WTC11 (cell line): ENCODE results near the gene RASGRP3.

Experiments
- SP1 ChIP-seq: sonication (generic); formaldehyde crosslinking; conservative IDR thresholded peaks from 2 replicates; pipeline ENCODE4 v1.8.1; 2022; ENCODE audit warnings: missing genetic modification reagents
- TP53 ChIP-seq: sonication (generic); formaldehyde crosslinking; IDR thresholded peaks from 2 replicates; pipeline ENCODE4 v1.8.1; 2023; ENCODE audit warnings: mild to moderate bottlenecking, missing genetic modification reagents
- TF ChIP-seq, protein P1 (sequence below): sonication (generic); formaldehyde crosslinking; IDR thresholded peaks from 2 replicates; pipeline ENCODE4 v1.8.1; 2023; ENCODE audit warnings: mild to moderate bottlenecking, moderate library complexity, missing genetic modification reagents
- TF ChIP-seq, protein P2 (sequence below): fragments of 200-600 bp; IDR thresholded peaks from 2 replicates; pipeline ENCODE4 v1.8.0; 2022; ENCODE audit warnings: antibody characterized with exemption
- TF ChIP-seq, protein P3 (sequence below): sonication (generic); formaldehyde crosslinking; IDR thresholded peaks from 2 replicates; pipeline ENCODE4 v1.8.0; 2022; ENCODE audit warnings: missing genetic modification reagents
- TF ChIP-seq, protein P4 (sequence below): sonication (generic); formaldehyde crosslinking; IDR thresholded peaks from 2 replicates; pipeline ENCODE4 v1.8.0; 2023; ENCODE audit warnings: missing genetic modification reagents

DNA sequence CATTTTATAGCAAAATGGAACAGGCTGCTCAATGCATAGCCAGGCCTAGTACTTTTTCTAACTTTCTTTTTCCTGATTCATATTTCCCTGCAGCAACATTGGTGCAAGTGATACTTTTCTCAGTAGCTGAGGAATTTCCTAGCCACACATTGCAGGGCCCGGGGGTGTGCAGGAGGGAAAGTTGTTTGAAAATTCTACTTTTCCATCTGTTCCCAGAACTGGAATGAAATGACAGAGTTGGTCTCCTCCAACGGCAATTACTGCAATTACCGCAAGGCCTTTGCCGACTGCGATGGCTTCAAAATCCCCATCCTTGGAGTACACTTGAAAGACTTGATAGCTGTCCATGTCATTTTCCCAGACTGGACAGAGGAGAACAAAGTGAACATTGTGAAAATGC, 50.5 kb downstream of the RASGRP3 start:
- TF ChIP-seq, protein P1, sequence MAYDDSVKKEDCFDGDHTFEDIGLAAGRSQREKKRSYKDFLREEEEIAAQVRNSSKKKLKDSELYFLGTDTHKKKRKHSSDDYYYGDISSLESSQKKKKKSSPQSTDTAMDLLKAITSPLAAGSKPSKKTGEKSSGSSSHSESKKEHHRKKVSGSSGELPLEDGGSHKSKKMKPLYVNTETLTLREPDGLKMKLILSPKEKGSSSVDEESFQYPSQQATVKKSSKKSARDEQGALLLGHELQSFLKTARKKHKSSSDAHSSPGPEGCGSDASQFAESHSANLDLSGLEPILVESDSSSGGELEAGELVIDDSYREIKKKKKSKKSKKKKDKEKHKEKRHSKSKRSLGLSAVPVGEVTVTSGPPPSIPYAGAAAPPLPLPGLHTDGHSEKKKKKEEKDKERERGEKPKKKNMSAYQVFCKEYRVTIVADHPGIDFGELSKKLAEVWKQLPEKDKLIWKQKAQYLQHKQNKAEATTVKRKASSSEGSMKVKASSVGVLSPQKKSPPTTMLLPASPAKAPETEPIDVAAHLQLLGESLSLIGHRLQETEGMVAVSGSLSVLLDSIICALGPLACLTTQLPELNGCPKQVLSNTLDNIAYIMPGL (CRISPR knock-in tag), result no peak
- TF ChIP-seq, protein P2, sequence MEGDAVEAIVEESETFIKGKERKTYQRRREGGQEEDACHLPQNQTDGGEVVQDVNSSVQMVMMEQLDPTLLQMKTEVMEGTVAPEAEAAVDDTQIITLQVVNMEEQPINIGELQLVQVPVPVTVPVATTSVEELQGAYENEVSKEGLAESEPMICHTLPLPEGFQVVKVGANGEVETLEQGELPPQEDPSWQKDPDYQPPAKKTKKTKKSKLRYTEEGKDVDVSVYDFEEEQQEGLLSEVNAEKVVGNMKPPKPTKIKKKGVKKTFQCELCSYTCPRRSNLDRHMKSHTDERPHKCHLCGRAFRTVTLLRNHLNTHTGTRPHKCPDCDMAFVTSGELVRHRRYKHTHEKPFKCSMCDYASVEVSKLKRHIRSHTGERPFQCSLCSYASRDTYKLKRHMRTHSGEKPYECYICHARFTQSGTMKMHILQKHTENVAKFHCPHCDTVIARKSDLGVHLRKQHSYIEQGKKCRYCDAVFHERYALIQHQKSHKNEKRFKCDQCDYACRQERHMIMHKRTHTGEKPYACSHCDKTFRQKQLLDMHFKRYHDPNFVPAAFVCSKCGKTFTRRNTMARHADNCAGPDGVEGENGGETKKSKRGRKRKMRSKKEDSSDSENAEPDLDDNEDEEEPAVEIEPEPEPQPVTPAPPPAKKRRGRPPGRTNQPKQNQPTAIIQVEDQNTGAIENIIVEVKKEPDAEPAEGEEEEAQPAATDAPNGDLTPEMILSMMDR, result no peak
- no peak for TF ChIP-seq TP53 (CRISPR knock-in tag)
- TF ChIP-seq SP1 (CRISPR knock-in tag), result no peak
- TF ChIP-seq, protein P3, sequence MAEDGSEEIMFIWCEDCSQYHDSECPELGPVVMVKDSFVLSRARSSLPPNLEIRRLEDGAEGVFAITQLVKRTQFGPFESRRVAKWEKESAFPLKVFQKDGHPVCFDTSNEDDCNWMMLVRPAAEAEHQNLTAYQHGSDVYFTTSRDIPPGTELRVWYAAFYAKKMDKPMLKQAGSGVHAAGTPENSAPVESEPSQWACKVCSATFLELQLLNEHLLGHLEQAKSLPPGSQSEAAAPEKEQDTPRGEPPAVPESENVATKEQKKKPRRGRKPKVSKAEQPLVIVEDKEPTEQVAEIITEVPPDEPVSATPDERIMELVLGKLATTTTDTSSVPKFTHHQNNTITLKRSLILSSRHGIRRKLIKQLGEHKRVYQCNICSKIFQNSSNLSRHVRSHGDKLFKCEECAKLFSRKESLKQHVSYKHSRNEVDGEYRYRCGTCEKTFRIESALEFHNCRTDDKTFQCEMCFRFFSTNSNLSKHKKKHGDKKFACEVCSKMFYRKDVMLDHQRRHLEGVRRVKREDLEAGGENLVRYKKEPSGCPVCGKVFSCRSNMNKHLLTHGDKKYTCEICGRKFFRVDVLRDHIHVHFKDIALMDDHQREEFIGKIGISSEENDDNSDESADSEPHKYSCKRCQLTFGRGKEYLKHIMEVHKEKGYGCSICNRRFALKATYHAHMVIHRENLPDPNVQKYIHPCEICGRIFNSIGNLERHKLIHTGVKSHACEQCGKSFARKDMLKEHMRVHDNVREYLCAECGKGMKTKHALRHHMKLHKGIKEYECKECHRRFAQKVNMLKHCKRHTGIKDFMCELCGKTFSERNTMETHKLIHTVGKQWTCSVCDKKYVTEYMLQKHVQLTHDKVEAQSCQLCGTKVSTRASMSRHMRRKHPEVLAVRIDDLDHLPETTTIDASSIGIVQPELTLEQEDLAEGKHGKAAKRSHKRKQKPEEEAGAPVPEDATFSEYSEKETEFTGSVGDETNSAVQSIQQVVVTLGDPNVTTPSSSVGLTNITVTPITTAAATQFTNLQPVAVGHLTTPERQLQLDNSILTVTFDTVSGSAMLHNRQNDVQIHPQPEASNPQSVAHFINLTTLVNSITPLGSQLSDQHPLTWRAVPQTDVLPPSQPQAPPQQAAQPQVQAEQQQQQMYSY (CRISPR knock-in tag), result no peak
- TF ChIP-seq, protein P4, sequence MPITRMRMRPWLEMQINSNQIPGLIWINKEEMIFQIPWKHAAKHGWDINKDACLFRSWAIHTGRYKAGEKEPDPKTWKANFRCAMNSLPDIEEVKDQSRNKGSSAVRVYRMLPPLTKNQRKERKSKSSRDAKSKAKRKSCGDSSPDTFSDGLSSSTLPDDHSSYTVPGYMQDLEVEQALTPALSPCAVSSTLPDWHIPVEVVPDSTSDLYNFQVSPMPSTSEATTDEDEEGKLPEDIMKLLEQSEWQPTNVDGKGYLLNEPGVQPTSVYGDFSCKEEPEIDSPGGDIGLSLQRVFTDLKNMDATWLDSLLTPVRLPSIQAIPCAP (CRISPR knock-in tag), result no peak
